Measurements from ENCODE around the gene COQ5. TPM values are rescaled to one million over a fixed set of nuclear protein-coding genes. Genes with fewer than 3 reads are reported as not detected.
A peak's percentile ranks its signal among the peaks of the same experiment; 100 is the strongest.

COQ5 gene
- polyA plus RNA-seq, 1 donor, result 65.0 TPM

DNA sequence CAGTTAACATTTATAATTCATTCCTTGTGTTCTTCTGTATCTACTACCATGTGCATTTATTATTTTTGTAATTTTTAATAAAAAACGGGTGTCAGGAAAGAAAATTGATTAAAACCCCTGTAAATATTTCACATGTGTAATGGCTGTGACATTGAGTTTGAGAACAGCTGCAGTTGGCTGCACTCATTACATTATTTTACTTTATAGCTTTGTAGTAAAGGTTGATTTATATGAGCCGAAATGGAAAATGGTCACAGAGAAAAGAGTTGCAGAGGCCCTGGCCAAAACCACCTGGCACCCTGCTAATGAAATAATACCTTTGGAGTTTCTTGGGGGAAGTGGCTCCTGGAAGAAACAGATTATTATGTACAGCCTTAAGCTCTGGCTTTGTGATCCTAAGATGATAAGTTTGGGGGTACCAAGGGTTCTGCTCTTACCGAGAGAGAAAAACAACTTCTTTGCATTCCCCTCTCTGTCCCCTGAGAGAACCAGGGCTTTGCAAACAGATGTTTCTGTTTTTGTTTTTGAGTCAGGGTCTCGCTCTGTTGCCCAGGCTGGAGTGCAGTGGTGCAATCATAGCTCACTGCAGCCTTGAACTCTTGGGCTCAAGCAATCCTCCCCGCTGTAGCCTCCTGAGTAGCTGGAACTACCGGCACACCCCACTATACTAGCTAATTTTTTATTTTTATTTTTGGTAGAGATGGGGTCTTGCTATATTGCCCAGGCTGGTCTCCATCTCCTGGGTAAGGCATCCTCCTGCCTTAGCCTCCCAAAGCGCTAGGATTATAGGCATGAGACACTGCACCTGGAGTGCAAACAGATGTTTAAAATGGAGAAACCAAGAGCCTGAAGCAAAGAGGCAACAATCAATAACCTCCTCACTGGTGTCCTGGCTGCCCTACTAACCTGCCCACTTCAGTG lies 42.7 kb downstream of the COQ5 start:
- DNase-seq, result peak; percentile 21

DNA sequence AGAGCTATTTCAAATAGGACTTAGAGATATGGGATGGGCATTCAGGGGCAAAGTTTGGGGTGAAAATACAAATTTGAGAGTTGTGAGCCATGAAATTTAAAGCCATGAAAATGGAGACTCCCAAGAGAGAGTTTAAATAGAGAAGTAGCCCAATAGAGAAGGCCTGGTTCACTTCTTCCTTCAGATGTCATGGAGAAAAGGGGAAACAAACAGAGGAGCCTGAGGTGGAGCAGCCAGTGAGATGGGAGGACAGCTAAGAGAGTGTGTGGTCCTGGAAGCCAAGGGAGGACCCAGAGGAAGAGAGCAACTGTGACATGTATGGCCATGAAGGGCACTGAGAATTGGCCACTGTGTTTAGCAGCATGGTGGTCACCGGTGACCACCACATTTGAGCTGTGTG lies 45.3 kb downstream of the COQ5 start:
- DNase-seq, result no peak

- no peak for DNase-seq
Observed at GRCh38 chr12:120481022-120481767, 47.8 kb downstream of the COQ5 start.

DNA sequence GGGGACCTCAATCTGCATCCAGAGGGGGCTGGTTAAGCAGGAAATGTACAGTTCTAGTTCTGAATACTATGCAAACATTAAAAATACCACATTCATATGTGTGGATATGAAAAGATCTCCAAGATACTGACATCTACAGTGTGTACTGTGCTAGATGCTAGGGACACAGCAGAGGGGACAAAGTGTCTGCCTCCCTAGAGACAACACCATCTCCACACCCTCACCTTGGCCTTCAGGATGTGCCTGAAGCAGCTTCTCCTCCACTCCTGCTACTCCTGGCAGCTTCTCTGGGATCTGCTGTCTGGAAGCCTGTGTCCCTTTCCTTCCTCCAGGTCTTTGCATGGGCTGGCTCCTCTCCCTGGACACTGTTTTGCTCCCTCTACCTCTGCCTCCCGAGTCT lies 48.7 kb downstream of the COQ5 start:
- DNase-seq, result no peak

- no peak for DNase-seq
Observed at GRCh38 chr12:120479458-120479857, 49.5 kb downstream of the COQ5 start.

DNA sequence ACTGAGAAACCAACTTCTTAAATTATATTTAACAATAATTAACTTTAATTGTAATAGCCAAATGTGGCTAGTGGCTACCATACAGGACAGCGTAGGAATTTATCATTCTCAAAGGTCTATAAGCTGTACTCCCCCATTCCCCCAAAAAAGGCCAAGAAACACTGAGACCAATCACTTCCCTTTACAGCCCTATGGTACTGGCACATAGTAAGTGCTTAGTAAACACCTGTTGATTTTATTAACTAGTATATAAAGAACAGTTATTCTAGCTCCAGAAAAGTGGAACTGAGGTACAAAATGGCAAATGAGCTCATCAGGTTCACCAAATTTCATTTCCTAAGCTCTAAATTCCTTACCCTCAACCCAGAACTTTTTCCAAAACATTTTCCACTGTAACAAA lies 53.3 kb downstream of the COQ5 start:
- DNase-seq, result no peak

- DNase-seq, result peak; percentile 50
Observed at GRCh38 chr12:120474616-120474960, 54.4 kb downstream of the COQ5 start.

- DNase-seq, result no peak
Observed at GRCh38 chr12:120473807-120474615, 54.9 kb downstream of the COQ5 start.

DNA sequence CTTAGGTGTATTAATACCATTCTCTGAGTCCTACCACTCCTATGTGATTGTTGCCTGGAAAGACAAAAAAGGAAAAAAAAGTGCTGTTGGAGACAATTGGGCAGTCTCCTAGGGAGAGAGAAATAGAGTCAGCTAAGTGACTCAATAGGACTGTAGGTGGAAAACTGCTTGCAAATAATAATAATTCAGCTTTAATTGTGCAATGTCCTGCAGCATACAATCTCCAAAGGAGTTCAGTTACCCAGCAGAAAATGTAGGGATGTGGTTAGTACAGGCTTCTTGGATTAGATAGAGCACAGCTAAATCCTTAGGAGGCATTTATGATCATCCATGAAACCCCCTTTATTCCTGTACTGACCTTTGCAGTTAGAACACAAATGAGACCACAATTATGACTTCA lies 56.4 kb downstream of the COQ5 start:
- DNase-seq, result no peak

GRCh38 chr12:120470150-120470784 lies 58.7 kb downstream of the COQ5 start:
- no peak for DNase-seq

DNA sequence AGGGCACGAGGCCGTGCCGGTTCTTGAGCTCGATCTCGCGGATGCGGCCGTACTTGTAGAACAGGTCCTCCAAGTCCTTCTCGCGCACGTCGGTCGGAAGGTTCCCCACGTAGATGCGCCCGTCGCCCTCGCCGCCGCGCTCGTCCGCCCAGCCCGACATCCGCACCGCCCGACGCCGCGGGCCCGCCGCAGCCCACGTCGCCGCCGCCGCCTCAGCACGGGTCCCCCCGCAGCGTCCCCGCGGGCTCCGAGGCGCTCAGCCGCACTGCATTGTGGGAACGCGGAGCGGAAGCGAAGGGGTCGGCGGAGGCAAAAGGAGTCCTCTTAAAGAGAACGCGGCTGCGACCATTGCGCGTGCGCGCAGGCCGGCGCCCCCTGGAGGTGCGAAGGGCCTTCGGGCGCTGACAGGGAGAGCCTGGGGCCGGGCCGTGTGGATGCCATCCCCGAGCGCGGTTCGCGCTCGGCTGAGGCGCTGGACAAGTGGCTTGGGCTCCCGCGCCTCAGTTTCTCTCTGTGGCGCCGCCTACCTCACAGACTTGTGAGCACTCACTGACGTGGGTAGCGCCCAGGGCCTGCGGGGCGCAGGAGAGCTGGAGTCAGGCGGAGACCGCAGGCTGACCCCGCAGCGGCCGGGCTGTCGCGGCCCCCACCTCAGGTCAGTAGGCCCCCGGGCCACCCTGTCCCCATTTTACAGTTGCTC lies 59.4 kb downstream of the COQ5 start, which contains the start of gene SRSF9:
Gene SRSF9, minus strand, starts transcription at position 299 of the 700 bp plus-strand sequence. Its CDS starts 139 bp downstream, at position 160.
- peak; percentile 96 for DNase-seq

DNA sequence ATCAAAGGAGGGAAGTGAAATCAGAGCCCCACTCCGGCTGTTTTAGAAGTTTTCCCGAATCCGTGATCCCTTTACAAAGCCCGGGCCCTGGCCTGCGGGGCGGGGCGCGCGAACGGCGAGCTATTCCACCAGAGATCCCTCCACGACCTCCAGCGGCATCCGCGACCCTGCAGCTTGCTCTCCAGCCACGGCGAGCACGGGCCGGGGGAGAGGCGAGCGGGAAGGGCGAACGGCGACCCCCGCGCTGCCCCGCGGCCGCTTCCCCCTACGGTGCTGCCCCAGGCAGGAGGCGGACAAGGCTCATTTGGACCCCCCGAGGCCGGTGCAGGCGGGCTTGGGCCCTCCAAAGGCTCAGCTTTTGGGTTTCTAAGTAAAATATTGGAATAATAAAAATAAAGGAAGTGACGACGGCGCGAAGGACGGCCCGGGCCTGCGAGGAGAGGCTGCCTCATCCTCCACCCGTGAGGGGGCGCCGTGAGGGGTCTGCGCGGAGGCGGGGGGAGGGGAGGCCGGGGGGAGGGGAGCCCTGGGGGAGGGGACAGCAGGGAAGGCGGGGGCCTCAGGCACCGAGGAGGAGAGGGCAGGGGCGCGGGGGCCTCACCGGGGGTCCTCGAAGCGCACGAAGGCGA lies 60.0 kb downstream of the COQ5 start:
- DNase-seq, result peak; percentile 51

GRCh38 chr12:120468325-120468820 lies 60.6 kb downstream of the COQ5 start:
- peak; percentile 38 for DNase-seq

DNA sequence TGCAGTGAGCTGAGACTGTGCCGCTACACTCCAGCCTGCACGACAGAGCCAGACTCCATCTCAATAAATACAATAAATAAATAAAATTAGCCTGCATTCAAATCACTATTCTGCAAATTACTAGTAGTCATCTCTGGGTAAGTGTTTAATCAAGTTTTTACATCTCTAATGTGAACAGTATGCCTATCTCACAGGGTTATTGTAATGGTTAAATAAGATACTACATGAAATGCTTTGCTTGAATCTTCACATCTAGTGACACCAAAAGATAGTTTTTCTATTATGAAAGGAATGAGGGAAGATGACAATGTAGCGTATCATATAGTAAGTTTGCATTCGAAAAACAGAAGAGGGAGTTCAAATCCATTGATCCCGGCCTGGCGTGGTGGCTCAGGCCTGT lies 61.5 kb downstream of the COQ5 start:
- DNase-seq, result no peak

- DNase-seq, result no peak
Observed at GRCh38 chr12:120466560-120467315, 62.2 kb downstream of the COQ5 start.

- no peak for DNase-seq
Observed at GRCh38 chr12:120465756-120466155, 63.2 kb downstream of the COQ5 start.

DNA sequence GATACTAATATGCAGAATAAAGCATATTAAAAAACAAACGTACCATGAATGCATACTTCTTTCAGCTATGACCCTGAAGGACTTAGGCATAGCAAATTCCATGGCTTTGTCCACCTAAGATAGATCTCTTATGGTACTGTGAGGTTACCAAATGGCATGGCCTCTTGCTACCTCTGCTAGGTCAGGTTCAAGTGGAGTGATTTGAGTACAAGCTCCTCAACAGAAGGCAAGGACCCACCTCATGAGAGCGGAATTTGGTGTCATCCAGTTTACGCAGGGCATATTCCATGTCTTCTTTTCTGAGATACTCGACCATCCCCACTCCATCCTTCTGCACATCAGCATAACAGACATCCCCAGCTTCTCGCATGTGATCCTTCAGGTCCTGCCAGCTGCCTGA lies 65.2 kb downstream of the COQ5 start:
- no peak for DNase-seq

GRCh38 chr12:120462099-120462640 lies 66.8 kb downstream of the COQ5 start:
- no peak for DNase-seq

- DNase-seq, result no peak
Observed at GRCh38 chr12:120460157-120460556, 68.8 kb downstream of the COQ5 start.
